Colonic mucosa (tissue), 4 donors: ENCODE data around the gene ZNF398. TPM values are rescaled to one million over a fixed set of nuclear protein-coding genes. Genes with fewer than 3 reads are reported as not detected.

Source experiments
- DNase-seq: peaks from one replicate; pipeline ENCODE4 v3.0.0-alpha.2; 2020
- H3K27ac ChIP-seq: fragments of 200-600 bp; one replicate; pipeline ENCODE4 v1.8.0; 2021
- H3K27me3 ChIP-seq: fragments of 200-600 bp; one replicate; pipeline ENCODE4 v1.8.0; 2021
- H3K36me3 ChIP-seq: fragments of 200-600 bp; one replicate; pipeline ENCODE4 v1.8.0; 2021
- H3K4me1 ChIP-seq: fragments of 200-600 bp; one replicate; pipeline ENCODE4 v1.8.0; 2021; ENCODE audit warnings: mild to moderate bottlenecking
- H3K4me3 ChIP-seq: fragments of 200-600 bp; one replicate; pipeline ENCODE4 v1.8.0; 2021
- H3K9ac ChIP-seq, 2 donors: one replicate each; pipeline ENCODE4 v1.7.0; 2013; ENCODE audit warnings: control low read depth in 2 of 2, low read depth in 2 of 2, low read length in 2 of 2
- H3K9me3 ChIP-seq: fragments of 200-600 bp; one replicate; pipeline ENCODE4 v1.8.0; 2021
- intact Hi-C: fragments of 100-400 bp; cut with DNase I; formaldehyde crosslinking; loops from one replicate; pipeline ENCODE4 v1.14.1; 2022
- total RNA-seq, 2 donors: library from RNA; stranded (reverse); fragmentation: NEBNext Ultra II Directional in 1 of 2; extraction: Animal tissue kit (Norgen Biotek cat#: 25700) in 1 of 2; gene quantifications; one replicate each; pipeline ENCODE4 v1.2.1, GENCODE V29; 2021
- TF ChIP-seq, protein P1 (sequence below): fragments of 200-600 bp; IDR thresholded peaks from one replicate; pipeline ENCODE4 v1.8.0; 2022; ENCODE audit warnings: antibody characterized with exemption, mild to moderate bottlenecking
- donor health status: healthy.
- donor health status: DM: no; HTN: no; CAD: no.
- donor health status: DM: no; HTN: no; CAD: no.

Gene ZNF398
- total RNA-seq, 2 donors from 2014 or later = 10.2 to 12.3 TPM

DNA sequence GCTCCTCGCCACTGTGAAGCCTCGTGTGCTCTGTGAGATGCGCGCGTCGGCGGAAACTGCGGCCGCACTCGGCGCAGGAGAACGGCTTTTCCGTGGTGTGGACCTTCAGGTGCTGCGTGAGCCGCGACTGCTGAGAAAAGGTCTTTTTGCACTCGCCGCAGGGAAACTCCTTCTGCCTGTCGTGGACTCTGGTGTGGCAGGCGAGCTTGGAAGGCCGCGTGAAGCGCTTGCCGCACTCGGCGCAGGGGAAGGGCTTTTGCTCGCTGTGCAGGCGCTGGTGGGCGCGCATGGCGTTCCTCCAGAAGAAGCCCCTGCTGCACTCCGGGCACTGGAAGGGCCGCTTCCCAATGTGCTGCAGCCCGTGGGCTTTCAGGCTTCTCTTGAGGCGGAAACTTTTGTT lies 43.0 kb upstream of the ZNF398 start:
- TF ChIP-seq, protein P1, sequence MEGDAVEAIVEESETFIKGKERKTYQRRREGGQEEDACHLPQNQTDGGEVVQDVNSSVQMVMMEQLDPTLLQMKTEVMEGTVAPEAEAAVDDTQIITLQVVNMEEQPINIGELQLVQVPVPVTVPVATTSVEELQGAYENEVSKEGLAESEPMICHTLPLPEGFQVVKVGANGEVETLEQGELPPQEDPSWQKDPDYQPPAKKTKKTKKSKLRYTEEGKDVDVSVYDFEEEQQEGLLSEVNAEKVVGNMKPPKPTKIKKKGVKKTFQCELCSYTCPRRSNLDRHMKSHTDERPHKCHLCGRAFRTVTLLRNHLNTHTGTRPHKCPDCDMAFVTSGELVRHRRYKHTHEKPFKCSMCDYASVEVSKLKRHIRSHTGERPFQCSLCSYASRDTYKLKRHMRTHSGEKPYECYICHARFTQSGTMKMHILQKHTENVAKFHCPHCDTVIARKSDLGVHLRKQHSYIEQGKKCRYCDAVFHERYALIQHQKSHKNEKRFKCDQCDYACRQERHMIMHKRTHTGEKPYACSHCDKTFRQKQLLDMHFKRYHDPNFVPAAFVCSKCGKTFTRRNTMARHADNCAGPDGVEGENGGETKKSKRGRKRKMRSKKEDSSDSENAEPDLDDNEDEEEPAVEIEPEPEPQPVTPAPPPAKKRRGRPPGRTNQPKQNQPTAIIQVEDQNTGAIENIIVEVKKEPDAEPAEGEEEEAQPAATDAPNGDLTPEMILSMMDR = no peak
- Histone ChIP-seq H3K9ac (no peak overlapping the region), H3K27me3 (no peaks in the 10 kb centered on the region), H3K4me3 (no peak overlapping the region), H3K36me3 (no peaks in the 10 kb centered on the region), H3K9me3 (no peaks in the 10 kb centered on the region), H3K27ac (no peak overlapping the region), H3K4me1 (no peaks in the 10 kb centered on the region)
- intact Hi-C loops = no loop called here
- DNase-seq = no peak

DNA sequence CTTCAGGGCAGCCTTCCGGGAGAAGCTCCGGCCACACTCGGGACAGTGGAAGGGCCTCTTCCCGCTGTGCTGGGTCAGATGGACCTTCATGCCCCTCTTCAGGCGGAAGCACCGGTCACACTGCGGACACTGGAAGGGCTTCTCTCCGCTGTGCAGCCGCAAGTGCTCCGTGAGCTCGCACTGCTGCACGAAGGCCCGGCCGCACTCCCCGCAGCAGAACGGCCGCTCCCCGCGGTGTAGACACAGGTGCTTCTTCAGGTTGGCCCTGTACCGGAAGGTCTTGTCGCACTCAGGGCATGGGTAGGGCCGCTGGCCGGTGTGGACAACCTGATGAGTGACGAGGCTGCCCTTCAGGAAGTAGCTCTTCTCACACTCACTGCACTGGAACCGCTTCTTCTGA lies 42.5 kb upstream of the ZNF398 start:
- H3K27ac ChIP-seq = no peak overlapping the region
- no peak for DNase-seq
- H3K36me3 ChIP-seq = no peaks in the 10 kb centered on the region
- H3K27me3 ChIP-seq = no peaks in the 10 kb centered on the region
- no peak overlapping the region for H3K4me3 ChIP-seq
- TF ChIP-seq, protein P1 = no peak
- intact Hi-C loops = no loop called here
- H3K4me1 ChIP-seq = no peaks in the 10 kb centered on the region
- no peak overlapping the region for H3K9ac ChIP-seq
- no peaks in the 10 kb centered on the region for H3K9me3 ChIP-seq

DNA sequence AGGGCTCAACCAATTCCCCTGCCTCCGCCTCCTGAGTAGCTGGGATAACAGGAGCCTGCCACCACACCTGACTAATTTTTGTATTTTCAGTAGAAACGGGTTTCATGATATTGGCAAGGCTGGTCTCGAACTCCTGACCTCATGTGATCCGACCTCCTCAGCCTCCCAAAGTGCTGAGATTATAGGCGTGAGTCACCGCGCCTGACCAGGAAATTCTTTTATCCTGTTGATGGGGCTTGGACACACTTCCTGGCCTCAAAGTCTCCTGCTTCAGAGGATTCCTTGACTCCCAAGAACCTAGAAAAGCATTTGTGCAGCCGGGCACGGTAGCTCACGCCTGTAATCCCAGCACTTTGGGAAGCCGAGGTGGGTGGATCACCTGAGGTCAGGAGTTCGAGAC lies 37.3 kb upstream of the ZNF398 start:
- no peak overlapping the region for H3K4me3 ChIP-seq
- no peaks in the 10 kb centered on the region for H3K4me1 ChIP-seq
- TF ChIP-seq, protein P1 = no peak
- DNase-seq = no peak
- intact Hi-C loops = no loop called here
- no peaks in the 10 kb centered on the region for H3K36me3 ChIP-seq
- no peak overlapping the region for H3K9ac ChIP-seq
- H3K27ac ChIP-seq = no peak overlapping the region
- no peaks in the 10 kb centered on the region for H3K27me3 ChIP-seq
- H3K9me3 ChIP-seq = no peaks in the 10 kb centered on the region

DNA sequence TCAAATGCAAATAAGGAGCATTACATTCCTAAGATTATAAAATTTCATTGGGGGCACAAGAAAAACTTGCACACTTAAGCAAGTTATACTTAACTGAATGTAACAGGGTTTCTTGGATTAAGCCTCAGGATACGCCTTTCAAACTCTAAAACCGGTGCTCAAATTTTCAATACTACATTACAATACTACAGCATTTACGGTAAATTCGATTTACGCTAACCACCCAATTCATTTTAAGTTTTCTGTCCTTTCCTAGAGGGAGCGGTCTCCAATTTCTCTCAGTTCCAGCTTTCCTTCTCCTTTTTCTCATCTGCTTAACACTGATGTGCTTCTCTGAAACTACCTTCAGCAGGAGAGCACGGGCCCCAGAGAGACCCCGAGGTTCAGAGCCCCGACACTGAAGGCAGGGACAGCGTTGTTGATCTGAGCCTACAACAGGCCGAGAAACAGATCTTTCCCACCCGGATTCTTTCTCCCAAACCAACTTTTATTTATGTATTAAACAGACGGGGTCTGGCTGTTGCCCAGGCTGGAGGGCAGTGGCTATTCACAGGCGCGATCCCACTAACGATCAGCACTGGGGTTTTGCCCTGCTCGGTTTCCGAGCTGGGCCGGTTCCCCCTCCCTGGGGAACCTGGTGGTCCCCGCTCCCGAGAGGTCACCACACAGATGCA lies 21.9 kb upstream of the ZNF398 start:
- DNase-seq = no peak
- peak overlapping the region; percentile 90 to 97 for H3K9ac ChIP-seq
- H3K4me3 ChIP-seq = peak overlapping the region; percentile 73
- intact Hi-C loops = no loop called here
- no peaks in the 10 kb centered on the region for H3K27me3 ChIP-seq
- no peaks in the 10 kb centered on the region for H3K9me3 ChIP-seq
- no peaks in the 10 kb centered on the region for H3K36me3 ChIP-seq
- peaks cover 10% of the 10 kb centered on the region for H3K4me1 ChIP-seq
- TF ChIP-seq, protein P1 = no peak
- peak overlapping the region; percentile 90 for H3K27ac ChIP-seq

DNA sequence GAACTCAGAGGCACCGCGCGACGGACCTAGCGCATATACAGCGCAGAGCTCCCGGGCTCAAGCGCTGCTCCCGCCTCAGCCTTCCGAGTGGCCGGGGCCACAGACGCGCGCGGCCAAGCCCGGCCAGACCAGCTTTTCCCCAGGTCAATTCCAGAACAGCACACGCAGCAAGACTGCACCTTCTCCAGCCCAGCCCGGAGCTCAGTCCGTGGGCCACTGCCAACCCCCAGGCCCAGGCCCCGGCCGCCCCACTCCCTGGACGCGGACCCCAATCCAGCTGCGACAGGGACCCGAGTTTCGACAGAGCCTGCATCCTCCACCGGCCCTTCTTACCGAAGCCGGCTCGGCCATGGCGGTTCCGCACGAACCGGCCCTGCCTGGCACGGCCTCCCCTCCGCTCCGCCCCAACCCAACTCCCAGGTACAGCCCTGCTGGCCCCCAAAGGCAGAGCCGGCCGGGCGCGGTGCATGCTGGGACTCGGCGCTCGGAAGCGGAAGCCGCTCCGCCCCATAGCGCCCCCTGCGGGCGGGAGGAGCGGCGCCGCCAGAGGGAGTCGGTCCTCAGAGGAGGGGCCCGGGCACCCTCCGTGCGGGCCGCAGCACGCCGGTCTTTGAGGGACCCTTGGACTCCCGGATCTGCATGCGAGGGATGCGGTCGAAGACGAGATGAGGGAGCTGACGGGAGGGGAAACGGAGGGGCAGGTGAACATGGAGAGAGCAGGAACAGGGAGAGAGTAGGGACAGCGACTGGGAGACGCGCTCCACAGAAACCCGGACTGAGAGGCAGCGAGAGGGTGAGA lies 21.2 kb upstream of the ZNF398 start, which contains the start of gene ZNF425:
Gene ZNF425, minus strand, starts transcription at position 462 of the 799 bp plus-strand sequence. Its CDS starts 111 bp downstream, at position 351.
- TF ChIP-seq, protein P1 = peak; percentile 96
- H3K36me3 ChIP-seq = no peaks in the 10 kb centered on the region
- peaks cover 10% of the 10 kb centered on the region for H3K4me1 ChIP-seq
- H3K9me3 ChIP-seq = no peaks in the 10 kb centered on the region
- H3K27me3 ChIP-seq = no peaks in the 10 kb centered on the region
- DNase-seq = peak; percentile 93
- peak within 1 kb of the TSS; percentile 93 to 97 for H3K9ac ChIP-seq
- peak within 1 kb of the TSS; percentile 73 for H3K4me3 ChIP-seq
- peak within 1 kb of the TSS; percentile 90 for H3K27ac ChIP-seq
- intact Hi-C loops = no loop called here
